Epidermal melanocyte (primary cell): ENCODE results near the gene PAX7.

Source experiments
- DNase-seq: peaks from one replicate; pipeline ENCODE4 v3.0.0; 2011; ENCODE audit warnings: low spot score; ENCODE audit not compliant: insufficient read length

The PAX7 gene

GRCh38 chr1:18701183-18701582 lies 70.5 kb downstream of the PAX7 start:
- no peak for DNase-seq

GRCh38 chr1:18703041-18703621 lies 72.5 kb downstream of the PAX7 start:
- no peak for DNase-seq

- no peak for DNase-seq
Observed at GRCh38 chr1:18705811-18706210, 75.2 kb downstream of the PAX7 start.

GRCh38 chr1:18707696-18708257 lies 77.1 kb downstream of the PAX7 start:
- no peak for DNase-seq

- no peak for DNase-seq
Observed at GRCh38 chr1:18710002-18710401, 79.4 kb downstream of the PAX7 start.

- DNase-seq: no peak
Observed at GRCh38 chr1:18711003-18711402, 80.4 kb downstream of the PAX7 start.

GRCh38 chr1:18711536-18712251 lies 81.0 kb downstream of the PAX7 start:
- no peak for DNase-seq

- DNase-seq: no peak
Observed at GRCh38 chr1:18712252-18712600, 81.6 kb downstream of the PAX7 start.

- DNase-seq: no peak
Observed at GRCh38 chr1:18714404-18715175, 83.9 kb downstream of the PAX7 start.

- no peak for DNase-seq
Observed at GRCh38 chr1:18716112-18716784, 85.6 kb downstream of the PAX7 start.

GRCh38 chr1:18716785-18717678 lies 86.4 kb downstream of the PAX7 start:
- no peak for DNase-seq

GRCh38 chr1:18719786-18720451 lies 89.3 kb downstream of the PAX7 start:
- no peak for DNase-seq

- DNase-seq: no peak
Observed at GRCh38 chr1:18721041-18721440, 90.4 kb downstream of the PAX7 start.

- no peak for DNase-seq
Observed at GRCh38 chr1:18721776-18722175, 91.1 kb downstream of the PAX7 start.

- DNase-seq: no peak
Observed at GRCh38 chr1:18722270-18722669, 91.6 kb downstream of the PAX7 start.

GRCh38 chr1:18723206-18723605 lies 92.6 kb downstream of the PAX7 start:
- no peak for DNase-seq

GRCh38 chr1:18723701-18724411 lies 93.2 kb downstream of the PAX7 start:
- DNase-seq: no peak

- no peak for DNase-seq
Observed at GRCh38 chr1:18724801-18725200, 94.2 kb downstream of the PAX7 start.

- DNase-seq: no peak
Observed at GRCh38 chr1:18725231-18725895, 94.7 kb downstream of the PAX7 start.
